HCT116 (cell line): ENCODE results near the gene USP48. TPM values are rescaled to one million over a fixed set of nuclear protein-coding genes. Genes with fewer than 3 reads are reported as not detected.

ENCODE experiments used
- ATAC-seq: fragments of 200-7000 bp; cut with Tn5 transposase; 2 replicates; pipeline ENCODE4 v1.9.1; 2020; ENCODE audit warnings: mild to moderate bottlenecking, moderate library complexity
- BruUV-seq: library from RNA; stranded (reverse); fragments of 400-500 nt; replicated peaks from 2 replicates; lab custom pipeline; 2021; lab: Mats Ljungman, UMichigan
- CTCF ChIA-PET: fragments of 300-600 bp; sonication (Branson Sonifier 250); formaldehyde crosslinking; loops from one replicate; lab custom pipeline; 2021; ENCODE audit warnings: antibody characterized with exemption; lab: Charles Lee
- POLR2A ChIA-PET: fragments of 300-600, 350-600 bp; sonication (Branson Sonifier 250); formaldehyde crosslinking; loops from one replicate; lab custom pipeline; 2021; ENCODE audit warnings: antibody characterized with exemption; lab: Charles Lee
- RAD21 ChIA-PET, 2 experiments: fragments of 300-600 bp; sonication (Branson Sonifier 250); formaldehyde crosslinking; loops; one replicate each; lab custom pipeline; 2023; ENCODE audit warnings: low total read pairs in 2 of 2; ENCODE audit not compliant: uncharacterized antibody in 2 of 2, unreplicated experiment in 2 of 2, low non-redundant PET in 1 of 2; lab: Charles Lee
- DNase-seq: peaks from one replicate; pipeline ENCODE4 v3.0.0-alpha.2; 2010; ENCODE audit warnings: low read depth, low spot score
- H2AFZ ChIP-seq: fragments of 200-600 bp; shearing (Covaris generic), sonication (generic); 2 replicates; pipeline ENCODE4 v1.6.1; 2017; ENCODE audit warnings: low read depth, mixed run types, mixed read lengths, antibody characterized with exemption, low read length; ENCODE audit not compliant: poor library complexity, severe bottlenecking
- H3K27ac ChIP-seq: 2 replicates; pipeline ENCODE4 v1.5.1; 2012; ENCODE audit warnings: low read depth, low read length
- H3K27me3 ChIP-seq: fragments of 200-600 bp; sonication (generic); 2 replicates; pipeline ENCODE4 v1.6.1; 2016; ENCODE audit warnings: mixed run types, low read length, mixed read lengths; ENCODE audit not compliant: insufficient read depth
- H3K36me3 ChIP-seq, 2 experiments: fragments of 200-500 bp in 1 of 2; fragments of 200-600 bp in 1 of 2; sonication (Bioruptor generic) in 1 of 2; sonication (generic) in 1 of 2; 2 replicates each; pipeline versions ENCODE4 v1.5.1 to v1.6.1; 2014 to 2016; ENCODE audit warnings: low read length in 2 of 2, inconsistent platforms in 1 of 2, mixed read lengths in 1 of 2, mixed run types in 1 of 2; ENCODE audit not compliant: insufficient read depth in 2 of 2, control insufficient read depth in 1 of 2
- H3K4me1 ChIP-seq, 2 experiments: fragments of 200-600 bp in 1 of 2; sonication (generic) in 1 of 2; 2 replicates each; pipeline versions ENCODE4 v1.5.1 to v1.6.1; 2012 to 2017; ENCODE audit warnings: low read length in 2 of 2, inconsistent platforms in 1 of 2, mild to moderate bottlenecking in 1 of 2, mixed read lengths in 1 of 2, mixed run types in 1 of 2, moderate library complexity in 1 of 2; ENCODE audit not compliant: insufficient read depth in 2 of 2, control insufficient read depth in 1 of 2
- H3K4me2 ChIP-seq: fragments of 200-600 bp; sonication (generic); 2 replicates; pipeline ENCODE4 v1.6.1; 2017; ENCODE audit warnings: mixed run types, low read length, mixed read lengths
- H3K4me3 ChIP-seq, 2 experiments: fragments of 200-600 bp in 1 of 2; sonication (generic) in 1 of 2; replicated peaks in 1 of 2; 2 replicates each; pipeline ENCODE4 v1.5.1; 2011 to 2016; ENCODE audit warnings: low read length in 2 of 2, control low read depth in 1 of 2, low read depth in 1 of 2, mild to moderate bottlenecking in 1 of 2, mixed read lengths in 1 of 2, mixed run types in 1 of 2
- H3K79me2 ChIP-seq: fragments of 200-600 bp; sonication (generic); 2 replicates; pipeline ENCODE4 v1.6.1; 2017; ENCODE audit warnings: mild to moderate bottlenecking, mixed run types, low read length, moderate library complexity, mixed read lengths; ENCODE audit not compliant: insufficient read depth
- H3K9ac ChIP-seq: fragments of 200-600 bp; sonication (generic); 2 replicates; pipeline ENCODE4 v1.6.1; 2016; ENCODE audit warnings: low read length, mixed read lengths
- H3K9me2 ChIP-seq: fragments of 200-600 bp; sonication (generic), shearing (Covaris generic); 2 replicates; pipeline ENCODE4 v1.6.1; 2017; ENCODE audit warnings: mixed run types, mild to moderate bottlenecking, moderate library complexity; ENCODE audit not compliant: insufficient read depth
- H3K9me3 ChIP-seq, 2 experiments: fragments of 200-500 bp in 1 of 2; fragments of 200-600 bp in 1 of 2; sonication (Bioruptor generic) in 1 of 2; sonication (generic) in 1 of 2; 2 replicates each; pipeline ENCODE4 v1.6.1; 2014 to 2017; ENCODE audit warnings: low read length in 2 of 2, mixed read lengths in 2 of 2, inconsistent platforms in 1 of 2, low read depth in 1 of 2, mild to moderate bottlenecking in 1 of 2, mixed run types in 1 of 2, moderate library complexity in 1 of 2; ENCODE audit not compliant: control insufficient read depth in 1 of 2, insufficient read depth in 1 of 2
- H4K20me1 ChIP-seq: fragments of 200-600 bp; sonication (generic), shearing (Covaris generic); 2 replicates; pipeline ENCODE4 v1.6.1; 2017; ENCODE audit warnings: mixed run types, mild to moderate bottlenecking, moderate library complexity; ENCODE audit not compliant: insufficient read depth
- RAD21 ChIP-seq: IDR thresholded peaks from 2 replicates; pipeline ENCODE4 v1.6.1; 2012; ENCODE audit warnings: low read depth, mild to moderate bottlenecking
- intact Hi-C: fragments of 100-400 bp; cut with micrococcal nuclease; formaldehyde crosslinking; loops from 2 replicates; pipeline ENCODE4 v1.10.0; 2022
- total RNA-seq: library from RNA; stranded (reverse); gene quantifications from one replicate; pipeline ENCODE4 v1.2.1, GENCODE V29; 2021; ENCODE audit not compliant: unreplicated experiment
- TF ChIP-seq, protein P1 (sequence below), 3 experiments: fragments of 200-600 bp in 1 of 3; sonication (generic) in 1 of 3; IDR thresholded peaks in 2 of 3; conservative IDR thresholded peaks in 1 of 3; 2 replicates each; pipeline ENCODE4 v1.5.1; 2012 to 2017; ENCODE audit warnings: low read depth in 2 of 3, low read length in 2 of 3, antibody characterized with exemption in 1 of 3, borderline replicate concordance in 1 of 3, control low read depth in 1 of 3, mild to moderate bottlenecking in 1 of 3, mixed read lengths in 1 of 3, mixed run types in 1 of 3, moderate library complexity in 1 of 3; ENCODE audit not compliant: insufficient read depth in 1 of 3
- TF ChIP-seq, protein P2 (sequence below): IDR thresholded peaks from 2 replicates; pipeline ENCODE4 v1.6.1; 2012; ENCODE audit warnings: low read depth

USP48 gene
- total RNA-seq, 1 experiment from 2014 or later = 54.8 TPM

DNA sequence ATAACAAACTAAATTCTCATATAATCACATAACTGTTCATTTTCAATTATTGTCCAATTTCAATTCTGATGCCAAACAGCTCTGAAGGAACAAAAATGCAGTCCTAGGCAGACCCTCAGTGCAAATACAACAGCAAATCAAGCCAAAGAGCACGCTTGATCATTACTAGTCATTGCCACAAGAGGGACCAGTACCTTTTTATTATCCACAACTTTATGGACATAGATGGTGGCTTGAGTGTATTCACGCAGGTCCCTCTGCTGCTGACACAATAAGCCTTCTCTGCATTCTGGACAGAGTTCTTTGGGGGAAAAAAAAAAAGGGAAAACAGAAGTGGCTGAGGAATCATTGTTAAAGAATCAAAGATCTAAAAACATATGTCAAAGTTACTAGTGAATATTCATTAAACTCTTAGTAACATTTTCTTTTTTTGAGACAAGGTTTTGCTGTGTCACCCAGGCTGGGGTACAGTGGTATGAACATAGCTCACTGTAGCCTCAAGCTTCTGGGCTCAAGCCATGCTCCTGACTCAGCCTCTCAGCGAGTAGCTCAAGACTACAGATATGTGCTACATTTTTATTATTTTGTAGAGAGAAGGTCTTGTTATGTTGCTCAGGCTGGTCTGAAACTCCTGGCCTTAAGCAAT, 79.5 kb downstream of the USP48 start:
- ATAC-seq = peak; percentile 87
- DNase-seq = peak; percentile 26

More for the DNA sequence above, 79.5 kb downstream of the USP48 start:
- TF ChIP-seq RAD21 = peak; percentile 61
- TF ChIP-seq, protein P1, sequence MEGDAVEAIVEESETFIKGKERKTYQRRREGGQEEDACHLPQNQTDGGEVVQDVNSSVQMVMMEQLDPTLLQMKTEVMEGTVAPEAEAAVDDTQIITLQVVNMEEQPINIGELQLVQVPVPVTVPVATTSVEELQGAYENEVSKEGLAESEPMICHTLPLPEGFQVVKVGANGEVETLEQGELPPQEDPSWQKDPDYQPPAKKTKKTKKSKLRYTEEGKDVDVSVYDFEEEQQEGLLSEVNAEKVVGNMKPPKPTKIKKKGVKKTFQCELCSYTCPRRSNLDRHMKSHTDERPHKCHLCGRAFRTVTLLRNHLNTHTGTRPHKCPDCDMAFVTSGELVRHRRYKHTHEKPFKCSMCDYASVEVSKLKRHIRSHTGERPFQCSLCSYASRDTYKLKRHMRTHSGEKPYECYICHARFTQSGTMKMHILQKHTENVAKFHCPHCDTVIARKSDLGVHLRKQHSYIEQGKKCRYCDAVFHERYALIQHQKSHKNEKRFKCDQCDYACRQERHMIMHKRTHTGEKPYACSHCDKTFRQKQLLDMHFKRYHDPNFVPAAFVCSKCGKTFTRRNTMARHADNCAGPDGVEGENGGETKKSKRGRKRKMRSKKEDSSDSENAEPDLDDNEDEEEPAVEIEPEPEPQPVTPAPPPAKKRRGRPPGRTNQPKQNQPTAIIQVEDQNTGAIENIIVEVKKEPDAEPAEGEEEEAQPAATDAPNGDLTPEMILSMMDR (IDR thresholded peaks at IDR 0.05 in 2 of 3, conservative IDR thresholded peaks at IDR 0.05 in 1 of 3; ENCODE audit: borderline replicate concordance in 1 of 3, insufficient read depth in 1 of 3, low read depth in 2 of 3, low read length in 2 of 3) = peak; percentile 51 to 64 (median 54); a peak in 5 of 6 replicates
- TF ChIP-seq, protein P2, sequence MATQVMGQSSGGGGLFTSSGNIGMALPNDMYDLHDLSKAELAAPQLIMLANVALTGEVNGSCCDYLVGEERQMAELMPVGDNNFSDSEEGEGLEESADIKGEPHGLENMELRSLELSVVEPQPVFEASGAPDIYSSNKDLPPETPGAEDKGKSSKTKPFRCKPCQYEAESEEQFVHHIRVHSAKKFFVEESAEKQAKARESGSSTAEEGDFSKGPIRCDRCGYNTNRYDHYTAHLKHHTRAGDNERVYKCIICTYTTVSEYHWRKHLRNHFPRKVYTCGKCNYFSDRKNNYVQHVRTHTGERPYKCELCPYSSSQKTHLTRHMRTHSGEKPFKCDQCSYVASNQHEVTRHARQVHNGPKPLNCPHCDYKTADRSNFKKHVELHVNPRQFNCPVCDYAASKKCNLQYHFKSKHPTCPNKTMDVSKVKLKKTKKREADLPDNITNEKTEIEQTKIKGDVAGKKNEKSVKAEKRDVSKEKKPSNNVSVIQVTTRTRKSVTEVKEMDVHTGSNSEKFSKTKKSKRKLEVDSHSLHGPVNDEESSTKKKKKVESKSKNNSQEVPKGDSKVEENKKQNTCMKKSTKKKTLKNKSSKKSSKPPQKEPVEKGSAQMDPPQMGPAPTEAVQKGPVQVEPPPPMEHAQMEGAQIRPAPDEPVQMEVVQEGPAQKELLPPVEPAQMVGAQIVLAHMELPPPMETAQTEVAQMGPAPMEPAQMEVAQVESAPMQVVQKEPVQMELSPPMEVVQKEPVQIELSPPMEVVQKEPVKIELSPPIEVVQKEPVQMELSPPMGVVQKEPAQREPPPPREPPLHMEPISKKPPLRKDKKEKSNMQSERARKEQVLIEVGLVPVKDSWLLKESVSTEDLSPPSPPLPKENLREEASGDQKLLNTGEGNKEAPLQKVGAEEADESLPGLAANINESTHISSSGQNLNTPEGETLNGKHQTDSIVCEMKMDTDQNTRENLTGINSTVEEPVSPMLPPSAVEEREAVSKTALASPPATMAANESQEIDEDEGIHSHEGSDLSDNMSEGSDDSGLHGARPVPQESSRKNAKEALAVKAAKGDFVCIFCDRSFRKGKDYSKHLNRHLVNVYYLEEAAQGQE = no peak
- Histone ChIP-seq H3K4me3 (no peak overlapping the region), H3K9me3 (no peaks in the 10 kb centered on the region), H3K79me2 (no peaks in the 10 kb centered on the region; the same call in 1 of the 2 replicates), H3K27ac (peak overlapping the region; percentile 25; the same call in 1 of the 2 replicates), H3K36me3 (peaks cover 7 to 11% of the 10 kb centered on the region in 2 experiments; a peak in 3 of 4 replicates), H4K20me1 (no peaks in the 10 kb centered on the region), H3K9me2 (no peaks in the 10 kb centered on the region), H3K4me1 (no peaks in the 10 kb centered on the region), H3K9ac (no peak overlapping the region), H2AFZ (no peak overlapping the region), H3K4me2 (no peak overlapping the region), H3K27me3 (no peaks in the 10 kb centered on the region)
- intact Hi-C loops = loop anchor here (1.0 to 2.0 kb wide), 2 partner anchors 261 to 713 kb away; no protein-coding TSS in a partner anchor
- RAD21 ChIA-PET = no interaction called here
- BruUV-seq = no TSS peak
- CTCF ChIA-PET = interaction anchor here (1.0 kb wide), 1 partner anchor 11 kb away, joined by 5 read pairs; no protein-coding TSS in a partner anchor
- POLR2A ChIA-PET = no interaction called here
